HUDEP-2 (cell line): ENCODE data around the gene PHACTR3.
A peak's percentile ranks its signal among the peaks of the same experiment; 100 is the strongest.
"Not testable (repeated sequence)": the region's sequence is repeated elsewhere in the genome, so short reads cannot be mapped to it uniquely, and the experiment has no call there.

Experiments used
- DNase-seq, 76 experiments: peaks; one replicate each; lab custom pipeline; 2025; ENCODE audit not compliant: unreplicated experiment in 76 of 76; lab: John Stamatoyannopoulos, UW

Gene PHACTR3

GRCh38 chr20:59603781-59604541 is at the start of gene PHACTR3:
PHACTR3 (plus strand) TSS chr20:59604540; CDS start chr20:59605015, 475 bp downstream.
- DNase-seq, result no peak

- not testable (repeated sequence) for DNase-seq
Observed at GRCh38 chr20:59557733-59558529, 46.4 kb upstream of the PHACTR3 start.

GRCh38 chr20:59559024-59559817 is 45.1 kb upstream of the PHACTR3 start:
- DNase-seq, result no peak

- DNase-seq, result no peak
Observed at GRCh38 chr20:59559863-59560262, 44.5 kb upstream of the PHACTR3 start.

GRCh38 chr20:59560588-59561227 is 43.6 kb upstream of the PHACTR3 start:
- peak in 6 of 76 experiments; percentile 0 to 15 (median 2) for DNase-seq

- DNase-seq, result no peak
Observed at GRCh38 chr20:59561228-59561605, 43.1 kb upstream of the PHACTR3 start.

- DNase-seq, result no peak
Observed at GRCh38 chr20:59561614-59562277, 42.6 kb upstream of the PHACTR3 start.

- DNase-seq, result no peak
Observed at GRCh38 chr20:59564171-59564570, 40.2 kb upstream of the PHACTR3 start.

GRCh38 chr20:59564943-59565342 is 39.4 kb upstream of the PHACTR3 start:
- no peak for DNase-seq

GRCh38 chr20:59565768-59566461 is 38.4 kb upstream of the PHACTR3 start:
- no peak for DNase-seq

- DNase-seq, result no peak
Observed at GRCh38 chr20:59566631-59567524, 37.5 kb upstream of the PHACTR3 start.

GRCh38 chr20:59567585-59568508 is 36.5 kb upstream of the PHACTR3 start:
- DNase-seq, result no peak

GRCh38 chr20:59568509-59569024 is 35.8 kb upstream of the PHACTR3 start:
- no peak for DNase-seq

GRCh38 chr20:59569305-59569704 is 35.0 kb upstream of the PHACTR3 start:
- DNase-seq, result no peak

GRCh38 chr20:59571151-59571550 is 33.2 kb upstream of the PHACTR3 start:
- DNase-seq, result no peak

GRCh38 chr20:59571551-59572314 is 32.6 kb upstream of the PHACTR3 start:
- DNase-seq, result peak in 29 of 76 experiments; percentile 2 to 42 (median 12)
